GM12875 (cell line): ENCODE results near the gene ZNF784.
"Not testable (repeated sequence)": the region's sequence is repeated elsewhere in the genome, so short reads cannot be mapped to it uniquely, and the experiment has no call there.

Source experiments
- H3K4me3 ChIP-seq: one replicate; pipeline ENCODE4 v1.5.1; 2011; ENCODE audit warnings: low read depth, low read length, control low read depth
- TF ChIP-seq, protein P1 (sequence below): IDR thresholded peaks from 2 replicates; pipeline ENCODE4 v1.5.1; 2011; ENCODE audit warnings: low read depth, mild to moderate bottlenecking, control low read depth, inconsistent platforms, low read length, moderate library complexity, borderline replicate concordance; ENCODE audit not compliant: insufficient read depth

Gene ZNF784

GRCh38 chr19:55590617-55591016 is 33.7 kb downstream of the ZNF784 start:
- TF ChIP-seq, protein P1, sequence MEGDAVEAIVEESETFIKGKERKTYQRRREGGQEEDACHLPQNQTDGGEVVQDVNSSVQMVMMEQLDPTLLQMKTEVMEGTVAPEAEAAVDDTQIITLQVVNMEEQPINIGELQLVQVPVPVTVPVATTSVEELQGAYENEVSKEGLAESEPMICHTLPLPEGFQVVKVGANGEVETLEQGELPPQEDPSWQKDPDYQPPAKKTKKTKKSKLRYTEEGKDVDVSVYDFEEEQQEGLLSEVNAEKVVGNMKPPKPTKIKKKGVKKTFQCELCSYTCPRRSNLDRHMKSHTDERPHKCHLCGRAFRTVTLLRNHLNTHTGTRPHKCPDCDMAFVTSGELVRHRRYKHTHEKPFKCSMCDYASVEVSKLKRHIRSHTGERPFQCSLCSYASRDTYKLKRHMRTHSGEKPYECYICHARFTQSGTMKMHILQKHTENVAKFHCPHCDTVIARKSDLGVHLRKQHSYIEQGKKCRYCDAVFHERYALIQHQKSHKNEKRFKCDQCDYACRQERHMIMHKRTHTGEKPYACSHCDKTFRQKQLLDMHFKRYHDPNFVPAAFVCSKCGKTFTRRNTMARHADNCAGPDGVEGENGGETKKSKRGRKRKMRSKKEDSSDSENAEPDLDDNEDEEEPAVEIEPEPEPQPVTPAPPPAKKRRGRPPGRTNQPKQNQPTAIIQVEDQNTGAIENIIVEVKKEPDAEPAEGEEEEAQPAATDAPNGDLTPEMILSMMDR, result no peak
- H3K4me3 ChIP-seq, result no peak overlapping the region

- H3K4me3 ChIP-seq, result no peak overlapping the region
- TF ChIP-seq, protein P1, result no peak
These were observed 34.3 kb downstream of the ZNF784 start for GRCh38 chr19:55590109-55590508.

GRCh38 chr19:55588738-55589137 is 35.6 kb downstream of the ZNF784 start:
- TF ChIP-seq, protein P1, result no peak

DNA sequence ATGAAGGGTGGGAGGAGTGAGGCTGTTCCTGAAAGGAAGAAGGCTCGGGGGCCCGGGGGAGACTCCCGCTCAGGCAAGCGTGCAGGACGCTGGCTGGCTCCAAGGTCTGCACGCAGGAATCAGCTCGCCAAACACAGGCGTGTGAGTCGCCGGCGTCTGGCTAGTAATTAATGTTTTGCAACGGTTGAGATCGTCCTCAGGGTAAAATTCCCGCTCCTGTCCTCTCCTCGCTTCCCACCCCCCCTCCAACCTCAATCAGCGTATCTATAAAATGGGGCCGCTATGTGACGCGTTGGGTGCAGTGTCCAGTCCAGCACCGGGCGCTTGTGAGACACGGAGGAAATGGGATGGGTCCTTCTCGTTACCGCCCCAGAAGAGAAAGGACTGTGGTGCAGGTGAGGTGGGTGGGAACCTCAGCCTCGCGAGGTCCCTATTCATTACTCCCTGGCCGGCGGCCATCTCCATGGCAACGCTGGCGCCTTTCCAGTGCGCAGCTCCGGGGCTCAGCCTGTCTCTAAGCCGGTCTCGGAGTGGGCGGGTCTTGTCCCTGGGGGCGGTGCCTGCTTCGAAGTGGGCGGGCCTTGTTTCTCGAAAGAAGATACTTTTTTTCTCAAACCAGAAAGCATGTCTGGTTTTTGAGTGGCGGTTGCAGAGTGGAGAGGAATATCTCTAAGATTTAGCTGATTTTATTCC is 37.2 kb downstream of the ZNF784 start:
- TF ChIP-seq, protein P1, result no peak
- H3K4me3 ChIP-seq, result no peak overlapping the region

More at GRCh38 chr19:55588738-55589137, 35.6 kb downstream of the ZNF784 start:
- H3K4me3 ChIP-seq, result no peak overlapping the region

DNA sequence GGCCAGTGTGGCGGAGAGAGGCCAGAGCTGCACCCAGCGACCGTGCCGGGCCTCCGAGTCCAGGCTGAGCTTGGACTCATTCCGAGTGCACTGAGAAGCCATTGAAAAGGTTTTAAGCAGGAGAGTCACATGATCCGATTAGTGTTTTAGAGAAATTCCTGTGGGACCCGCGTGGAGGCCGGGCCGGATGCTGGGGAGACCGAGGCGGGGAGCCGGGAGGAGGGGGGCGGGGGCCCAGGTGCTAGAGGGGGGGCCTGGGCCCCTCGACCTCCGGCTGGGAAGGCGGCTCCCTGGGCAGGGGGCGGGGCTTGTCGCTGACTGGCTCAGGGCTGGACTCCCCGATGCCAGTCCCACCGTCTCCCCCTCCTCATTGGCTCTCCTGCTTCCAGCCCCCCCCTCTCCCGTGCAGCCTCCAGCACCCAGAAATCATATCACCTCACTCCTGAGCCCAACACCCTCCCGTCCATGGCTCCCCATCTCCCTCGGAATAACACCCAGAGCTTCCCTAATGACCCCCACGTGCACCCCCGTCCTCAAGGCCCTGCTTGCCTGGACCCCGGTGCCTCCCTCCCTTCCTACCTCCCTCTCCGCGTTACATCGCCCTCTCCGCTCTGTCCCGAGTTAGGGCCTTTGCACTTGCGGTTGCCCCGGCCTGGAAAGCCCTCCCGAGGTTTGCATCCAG is 38.6 kb downstream of the ZNF784 start:
- TF ChIP-seq, protein P1, result no peak
- no peak overlapping the region for H3K4me3 ChIP-seq

DNA sequence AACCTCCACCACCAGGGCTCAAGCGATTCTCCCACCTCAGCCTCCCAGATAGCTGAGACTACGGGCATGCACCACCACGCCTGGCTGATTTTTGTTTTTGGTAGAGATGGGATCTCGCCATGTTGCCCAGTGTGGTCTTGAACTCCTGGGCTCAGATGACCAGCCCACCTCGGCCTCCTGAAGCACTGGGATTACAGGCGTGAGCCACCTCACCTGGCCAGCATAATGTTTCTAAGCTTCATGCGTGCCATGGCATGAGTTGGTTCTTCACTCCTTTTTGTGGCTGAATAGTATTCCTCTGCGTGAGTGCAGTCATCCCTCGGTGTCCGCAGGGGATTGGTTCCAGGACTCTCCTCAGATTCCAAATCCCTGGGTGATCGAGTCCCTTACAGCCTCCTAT is 39.5 kb downstream of the ZNF784 start:
- H3K4me3 ChIP-seq, result no peak overlapping the region
- TF ChIP-seq, protein P1, result no peak

DNA sequence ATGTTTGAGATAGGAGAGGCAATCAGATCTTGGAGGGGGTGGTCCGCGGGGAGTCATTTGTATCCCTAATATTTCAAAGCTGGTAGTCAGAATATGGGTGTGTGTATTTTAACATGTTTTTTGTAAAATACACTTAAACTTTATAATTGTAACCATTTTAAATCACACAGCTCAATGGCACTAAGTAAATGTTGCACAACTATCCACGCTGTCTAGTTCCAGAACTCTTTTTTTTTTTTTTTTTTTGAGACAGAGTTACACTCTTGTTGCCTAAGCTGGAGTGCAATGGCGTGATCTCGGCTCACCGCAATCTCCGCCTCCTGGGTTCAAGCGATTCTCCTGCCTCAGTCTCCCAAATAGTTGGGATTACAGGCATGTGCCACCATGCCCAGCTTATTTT is 40.5 kb downstream of the ZNF784 start:
- not testable (repeated sequence) for H3K4me3 ChIP-seq

GRCh38 chr19:55582284-55582683 is 42.1 kb downstream of the ZNF784 start:
- H3K4me3 ChIP-seq, result not testable (repeated sequence)
